GM12872 (cell line): ENCODE data around the gene DARS1.

ENCODE experiments used
- TF ChIP-seq, protein P1 (sequence below): IDR thresholded peaks from 3 replicates; pipeline ENCODE4 v1.5.1; 2011; ENCODE audit warnings: low read depth, mild to moderate bottlenecking, low read length, moderate library complexity; ENCODE audit not compliant: insufficient read depth

The DARS1 gene

DNA sequence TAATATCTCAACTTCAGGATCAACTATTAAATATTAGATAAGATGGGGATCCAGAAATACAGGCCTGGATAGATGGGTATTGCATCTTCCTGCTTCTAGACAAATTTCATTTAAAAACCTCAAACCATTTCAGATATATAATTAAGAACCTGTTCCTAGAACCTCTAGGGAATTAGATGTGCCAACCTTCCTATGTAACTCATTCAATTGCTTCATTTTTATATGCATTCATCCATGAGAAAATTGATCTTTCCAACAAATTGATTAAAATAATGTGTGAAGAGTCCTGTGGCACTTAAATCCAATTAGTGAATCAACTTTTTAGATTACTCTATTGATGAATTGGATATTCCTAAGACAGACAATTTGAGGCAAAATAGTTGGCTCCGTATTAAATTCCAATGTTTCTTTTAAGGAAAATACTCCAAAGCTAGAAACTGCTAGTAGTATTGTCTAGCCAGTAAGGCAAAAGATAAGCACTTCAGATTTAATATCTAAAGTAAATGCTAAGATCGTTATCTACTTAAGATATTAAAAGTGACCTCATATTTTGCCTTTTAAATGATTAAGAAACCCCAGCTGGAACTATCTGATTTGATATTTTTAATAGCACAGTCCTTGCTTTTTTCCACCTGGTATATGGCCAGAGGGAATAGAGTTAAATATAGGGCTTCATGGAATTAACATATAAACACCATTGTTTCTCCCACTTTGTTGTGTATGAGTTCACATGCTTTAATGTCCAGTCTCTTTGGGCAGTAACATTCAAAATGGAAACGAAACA lies 35.8 kb downstream of the DARS1 start:
- TF ChIP-seq, protein P1, sequence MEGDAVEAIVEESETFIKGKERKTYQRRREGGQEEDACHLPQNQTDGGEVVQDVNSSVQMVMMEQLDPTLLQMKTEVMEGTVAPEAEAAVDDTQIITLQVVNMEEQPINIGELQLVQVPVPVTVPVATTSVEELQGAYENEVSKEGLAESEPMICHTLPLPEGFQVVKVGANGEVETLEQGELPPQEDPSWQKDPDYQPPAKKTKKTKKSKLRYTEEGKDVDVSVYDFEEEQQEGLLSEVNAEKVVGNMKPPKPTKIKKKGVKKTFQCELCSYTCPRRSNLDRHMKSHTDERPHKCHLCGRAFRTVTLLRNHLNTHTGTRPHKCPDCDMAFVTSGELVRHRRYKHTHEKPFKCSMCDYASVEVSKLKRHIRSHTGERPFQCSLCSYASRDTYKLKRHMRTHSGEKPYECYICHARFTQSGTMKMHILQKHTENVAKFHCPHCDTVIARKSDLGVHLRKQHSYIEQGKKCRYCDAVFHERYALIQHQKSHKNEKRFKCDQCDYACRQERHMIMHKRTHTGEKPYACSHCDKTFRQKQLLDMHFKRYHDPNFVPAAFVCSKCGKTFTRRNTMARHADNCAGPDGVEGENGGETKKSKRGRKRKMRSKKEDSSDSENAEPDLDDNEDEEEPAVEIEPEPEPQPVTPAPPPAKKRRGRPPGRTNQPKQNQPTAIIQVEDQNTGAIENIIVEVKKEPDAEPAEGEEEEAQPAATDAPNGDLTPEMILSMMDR: no peak

DNA sequence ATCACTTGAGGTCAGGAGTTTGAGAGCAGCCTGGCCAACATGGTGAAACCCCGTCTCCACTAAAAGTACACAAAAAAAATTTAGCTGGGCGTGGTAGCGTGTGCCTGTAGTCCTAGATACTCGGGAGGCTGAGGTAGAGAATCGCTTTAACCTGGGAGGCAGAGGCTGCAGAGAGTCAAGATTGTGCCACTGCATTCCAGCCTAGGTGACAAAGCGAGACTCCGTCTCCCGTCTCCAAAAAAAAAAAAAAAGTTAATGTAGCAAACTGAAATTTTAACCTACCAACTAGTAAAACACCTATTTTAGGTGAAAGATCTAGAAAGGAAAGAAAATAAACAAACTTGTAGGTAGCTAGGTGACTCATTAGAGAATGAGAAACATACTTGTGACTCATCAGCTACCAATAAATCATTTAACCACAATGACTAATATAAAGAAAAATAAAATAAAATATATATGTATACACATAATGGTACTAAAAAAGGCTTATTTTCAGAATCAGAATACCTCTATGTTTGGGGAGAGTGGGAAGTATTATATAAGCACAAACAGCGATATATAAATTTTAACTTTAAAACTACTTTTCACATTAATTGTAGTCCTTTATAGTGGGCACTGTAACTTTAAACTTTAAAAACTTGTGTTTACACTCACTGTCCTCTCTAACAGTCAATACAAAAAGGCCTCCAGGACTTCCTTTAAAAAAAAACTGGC lies 36.6 kb downstream of the DARS1 start:
- TF ChIP-seq, protein P1: no peak

DNA sequence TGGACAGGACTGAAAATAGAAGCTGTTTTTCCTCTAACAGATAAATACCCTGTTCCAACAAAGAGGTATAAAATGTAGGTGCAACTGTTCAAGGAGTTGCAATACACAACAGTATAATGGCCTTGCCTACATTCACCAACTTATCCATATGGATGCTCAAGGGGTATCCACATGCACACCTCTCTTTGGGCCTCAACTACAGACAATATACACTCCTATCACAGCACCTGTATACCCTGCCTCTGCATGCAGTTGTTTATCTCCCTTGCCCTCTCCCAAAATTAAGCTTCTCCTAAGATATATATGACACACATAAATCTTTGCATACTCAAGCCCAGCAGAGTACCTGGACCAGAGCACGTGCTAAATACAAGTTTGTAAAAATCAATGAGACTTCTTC lies 37.3 kb downstream of the DARS1 start:
- TF ChIP-seq, protein P1: no peak

DNA sequence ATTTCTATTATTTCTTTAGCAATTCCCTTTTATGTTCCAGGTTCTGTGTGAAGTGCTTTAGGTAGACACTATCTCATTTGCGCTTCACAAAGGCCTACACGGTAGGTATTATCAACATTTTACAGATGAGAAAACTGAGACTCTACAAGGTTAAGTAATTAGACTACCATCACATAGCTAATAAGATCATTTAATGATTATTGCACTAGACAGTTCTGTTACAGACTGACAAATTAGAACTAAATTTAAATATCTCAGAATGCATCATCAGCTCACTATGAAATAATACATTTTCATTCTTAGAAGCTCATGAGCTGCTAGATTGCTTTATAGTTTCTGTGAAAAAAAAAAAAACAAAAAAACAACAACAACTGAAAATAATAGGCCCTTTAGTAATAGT lies 37.9 kb downstream of the DARS1 start:
- TF ChIP-seq, protein P1: no peak

DNA sequence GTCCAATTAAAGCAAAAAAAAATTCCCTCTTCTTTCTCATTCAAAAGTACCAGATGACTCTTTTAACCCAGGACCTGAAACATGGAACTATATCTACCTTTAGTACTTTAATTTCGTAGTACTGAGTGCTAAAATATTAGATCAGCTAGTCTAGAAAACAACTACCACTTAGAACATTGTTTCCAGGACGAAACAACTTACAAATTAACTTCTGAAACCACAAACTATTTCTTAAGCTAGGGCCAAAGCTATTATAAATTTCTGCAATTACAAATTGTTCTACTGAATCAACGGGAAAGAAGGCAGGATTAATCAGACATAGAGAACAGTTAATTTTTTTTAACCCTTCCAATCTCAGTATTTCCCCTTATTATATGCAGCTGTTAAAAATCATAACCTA lies 39.9 kb downstream of the DARS1 start:
- TF ChIP-seq, protein P1: no peak

DNA sequence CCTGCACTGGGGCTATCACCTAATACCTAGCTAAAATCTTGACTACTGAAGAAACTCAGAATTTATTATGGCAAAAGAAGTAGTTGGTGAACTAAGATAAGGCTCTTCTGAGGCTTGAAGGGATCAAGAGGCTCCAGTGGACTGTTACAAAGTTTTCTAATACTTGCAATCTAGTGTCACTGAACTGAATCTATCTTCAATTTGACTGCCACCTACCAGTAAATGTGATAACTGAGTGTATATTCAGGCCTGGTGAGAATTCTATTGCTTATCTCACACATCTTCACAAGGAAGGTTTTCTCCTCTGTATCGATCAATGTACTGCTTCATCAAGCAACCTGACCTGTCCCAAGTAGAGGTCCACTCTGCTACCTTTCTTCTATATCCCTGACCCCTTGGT lies 40.8 kb downstream of the DARS1 start:
- TF ChIP-seq, protein P1: no peak

DNA sequence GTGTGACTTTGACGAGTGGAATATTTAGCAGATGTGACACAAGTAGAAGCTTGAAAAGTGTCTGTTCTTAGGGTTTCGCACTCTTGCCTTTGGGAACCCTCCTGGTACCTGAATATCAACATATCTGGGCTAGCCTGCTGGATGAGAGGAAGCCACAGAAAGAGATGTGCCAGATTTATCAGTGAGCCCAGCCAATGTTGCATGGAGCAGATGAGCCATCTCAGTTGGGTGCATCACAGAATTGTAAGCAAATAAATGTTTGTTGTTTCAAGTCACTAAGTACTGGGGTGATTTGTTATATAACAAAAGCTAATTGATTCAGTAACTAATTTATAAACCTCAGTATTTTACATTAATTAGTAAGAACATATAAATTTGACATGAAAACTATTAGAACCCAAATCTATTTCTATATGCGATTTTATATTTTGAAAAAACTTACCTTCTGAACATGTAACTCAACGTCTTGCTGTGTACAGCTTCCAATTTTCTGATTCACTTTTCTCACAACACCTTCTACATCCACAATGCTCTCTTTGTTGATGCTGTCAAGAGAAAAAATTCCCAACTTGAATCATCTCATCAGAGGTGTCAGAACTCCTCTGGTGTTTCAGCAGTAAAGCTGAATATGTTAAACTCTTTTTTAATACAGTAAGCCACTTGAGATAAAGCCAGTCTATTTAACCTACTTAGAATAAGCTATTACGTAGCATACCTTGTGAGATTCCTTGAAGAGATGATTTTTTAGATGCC lies 42.3 kb downstream of the DARS1 start:
- TF ChIP-seq, protein P1: no peak
